ENCODE data around the gene CHRNA1. TPM values are rescaled to one million over a fixed set of nuclear protein-coding genes. Genes with fewer than 3 reads are reported as not detected.

CHRNA1 gene
- total and polyA plus RNA-seq, 4 donors = not detected

GRCh38 chr2:174704642-174705041, 59.6 kb downstream of the CHRNA1 start:
- Histone ChIP-seq H3K4me1 (ENCODE audit: control insufficient read depth in 4 of 4, insufficient read depth in 4 of 4, low read length in 3 of 4) (peaks cover 0 to 11% (median 5%) of the 10 kb centered on the region in 4 donors), H3K27me3 (ENCODE audit: control insufficient read depth in 4 of 4, insufficient read depth in 4 of 4, low read length in 3 of 4) (no peaks in the 10 kb centered on the region), H3K36me3 (ENCODE audit: control insufficient read depth in 4 of 4, insufficient read depth in 3 of 4, low read depth in 1 of 4, low read length in 3 of 4) (no peaks in the 10 kb centered on the region), H3K4me3 (ENCODE audit: low read depth in 1 of 3, low read length in 3 of 3) (no peak overlapping the region), H3K9ac (ENCODE audit: low read depth in 1 of 2, low read length in 2 of 2) (no peak overlapping the region), H3K9me3 (ENCODE audit: control insufficient read depth in 4 of 4, low read length in 3 of 4) (no peaks in the 10 kb centered on the region), H3K27ac (ENCODE audit: low read depth in 1 of 2, low read length in 2 of 2) (no peak overlapping the region)
- 10% methylated on average over 1 of the region's 1 CpG for WGBS
- TF ChIP-seq REST (IDR thresholded peaks at IDR 0.05) (no peak), FOXA2 (IDR thresholded peaks at IDR 0.05) (no peak), EGR1 (IDR thresholded peaks at IDR 0.05; ENCODE audit: low read depth in 2 of 2) (no peak), YY1 (IDR thresholded peaks at IDR 0.05) (no peak), FOXA1 (IDR thresholded peaks at IDR 0.05) (no peak), CTCF (IDR thresholded peaks at IDR 0.05; ENCODE audit: low read depth, low read length, missing input control) (no peak), TAF1 (conservative IDR thresholded peaks at IDR 0.05) (no peak), SP1 (IDR thresholded peaks at IDR 0.05) (no peak), RAD21 (IDR thresholded peaks at IDR 0.05) (peak in 1 of 2 donors; percentile 9), GABPA (IDR thresholded peaks at IDR 0.05 in 1 of 2, conservative IDR thresholded peaks at IDR 0.05 in 1 of 2) (peak in 1 of 2 donors; percentile 38), MAX (IDR thresholded peaks at IDR 0.05) (peak; percentile 28), ATF3 (IDR thresholded peaks at IDR 0.05) (no peak), HNF4G (IDR thresholded peaks at IDR 0.05) (no peak), ZBTB33 (IDR thresholded peaks at IDR 0.05) (no peak), JUND (IDR thresholded peaks at IDR 0.05) (no peak), NR2F2 (IDR thresholded peaks at IDR 0.05) (no peak), RXRA (IDR thresholded peaks at IDR 0.05) (peak in 1 of 2 donors; percentile 12), HNF4A (conservative IDR thresholded peaks at IDR 0.05) (peak; percentile 35 to 40)
- no peak for DNase-seq (ENCODE audit: low spot score)
